ELR (cell line): ENCODE measurements around the gene DHRS7.

Experiments
- DNase-seq: peaks from one replicate; pipeline ENCODE4 v3.0.0-alpha.2; 2015; ENCODE audit warnings: low read depth

Gene DHRS7, protein sequence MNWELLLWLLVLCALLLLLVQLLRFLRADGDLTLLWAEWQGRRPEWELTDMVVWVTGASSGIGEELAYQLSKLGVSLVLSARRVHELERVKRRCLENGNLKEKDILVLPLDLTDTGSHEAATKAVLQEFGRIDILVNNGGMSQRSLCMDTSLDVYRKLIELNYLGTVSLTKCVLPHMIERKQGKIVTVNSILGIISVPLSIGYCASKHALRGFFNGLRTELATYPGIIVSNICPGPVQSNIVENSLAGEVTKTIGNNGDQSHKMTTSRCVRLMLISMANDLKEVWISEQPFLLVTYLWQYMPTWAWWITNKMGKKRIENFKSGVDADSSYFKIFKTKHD

GRCh38 chr14:60164712-60165546 is at the start of gene DHRS7:
Gene DHRS7, minus strand, starts transcription at chr14:60165398. Its CDS starts 89 bp downstream, at chr14:60165309.
- peak; percentile 86 for DNase-seq

DNA sequence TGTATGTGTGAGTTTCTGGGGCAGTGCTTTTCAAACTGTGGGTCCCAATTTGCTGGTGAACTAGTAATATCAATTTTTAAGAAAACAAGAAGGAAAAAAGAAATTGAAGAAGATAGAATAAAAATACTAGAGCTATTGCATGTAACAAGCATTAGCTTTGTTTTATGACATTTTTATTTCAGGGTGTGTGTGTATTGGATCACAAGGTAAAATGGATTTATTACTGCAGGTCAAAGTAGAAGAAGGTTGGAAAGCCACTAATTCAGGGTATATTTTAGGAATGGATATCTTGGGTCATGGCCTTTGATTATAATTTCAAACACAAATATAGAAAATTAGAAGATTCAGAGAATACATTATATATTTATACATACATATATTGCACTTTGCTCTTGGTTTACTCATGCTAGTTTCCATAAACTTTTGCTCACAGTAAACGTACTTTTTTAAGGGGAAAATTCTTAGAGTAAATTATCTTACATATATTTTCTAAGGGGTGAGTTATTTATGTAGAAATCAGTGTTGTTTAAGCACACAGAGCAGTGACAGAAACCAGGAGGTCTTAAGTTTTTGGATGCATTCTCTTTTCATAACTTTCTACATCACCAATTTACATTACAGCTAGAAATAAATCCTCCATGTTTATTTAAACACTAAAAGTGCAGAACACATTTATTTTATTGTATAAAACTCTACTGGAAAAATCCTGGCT is 49.4 kb upstream of the DHRS7 start:
- no peak for DNase-seq

DNA sequence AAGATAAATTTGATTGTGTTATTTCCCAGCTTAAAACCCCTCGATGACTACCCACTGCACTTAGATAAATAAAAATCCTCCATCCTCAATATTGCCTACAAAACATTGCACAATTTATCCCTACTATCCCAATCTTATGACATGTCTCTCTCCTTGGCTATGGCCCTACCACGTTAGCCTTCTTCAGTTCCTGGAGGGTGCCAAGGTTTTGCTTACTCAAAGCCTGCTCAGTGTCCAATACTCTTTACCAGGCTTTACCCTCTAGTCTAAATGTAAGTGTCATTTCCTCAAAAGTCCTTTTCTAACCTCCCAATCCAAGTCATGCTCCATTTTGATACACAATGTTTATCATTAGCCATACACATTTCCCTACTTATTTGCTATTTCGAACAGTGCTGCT is 48.8 kb upstream of the DHRS7 start:
- DNase-seq: no peak

DNA sequence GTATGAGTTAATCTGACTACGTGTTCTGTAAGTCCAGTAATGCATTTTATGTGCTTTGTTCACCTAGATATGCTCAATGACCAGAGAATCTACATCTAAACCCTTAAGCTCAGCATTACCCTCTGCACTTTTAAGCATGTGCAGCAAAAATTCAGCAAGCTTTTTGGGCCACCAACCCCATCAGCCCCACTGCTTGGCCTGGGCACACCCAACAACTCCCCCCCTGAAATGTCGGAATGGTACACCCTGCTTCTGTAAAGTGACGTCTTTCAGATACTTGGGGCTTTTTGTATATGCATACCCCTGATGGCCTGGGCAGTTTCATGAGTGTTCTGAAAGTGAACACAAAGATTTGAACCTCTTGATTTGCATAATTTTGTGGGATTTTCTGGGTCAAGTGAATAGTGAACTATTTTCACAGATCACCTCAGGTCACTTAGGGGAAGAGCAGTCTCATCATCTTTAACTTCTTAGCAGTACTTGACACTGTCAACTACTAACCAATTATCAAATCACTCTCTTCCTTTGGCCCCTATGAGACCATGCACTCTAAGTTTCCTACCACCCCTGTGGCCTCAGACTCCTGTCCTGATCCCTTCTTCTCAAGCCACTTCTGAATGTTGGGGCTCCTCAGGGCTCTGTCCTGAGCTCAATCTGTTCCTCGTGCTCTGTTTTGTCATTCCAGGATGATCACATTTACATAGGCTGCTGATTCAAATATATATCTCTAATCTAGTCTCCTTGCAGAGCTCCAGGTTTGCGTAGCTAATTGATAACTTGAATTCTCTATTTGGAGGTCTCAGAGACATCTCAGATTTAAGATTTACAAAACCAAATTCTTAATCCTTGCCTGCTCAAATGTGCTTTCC is 47.5 kb upstream of the DHRS7 start:
- DNase-seq: no peak

- DNase-seq: no peak
These were observed 46.0 kb upstream of the DHRS7 start for GRCh38 chr14:60211153-60211552.

DNA sequence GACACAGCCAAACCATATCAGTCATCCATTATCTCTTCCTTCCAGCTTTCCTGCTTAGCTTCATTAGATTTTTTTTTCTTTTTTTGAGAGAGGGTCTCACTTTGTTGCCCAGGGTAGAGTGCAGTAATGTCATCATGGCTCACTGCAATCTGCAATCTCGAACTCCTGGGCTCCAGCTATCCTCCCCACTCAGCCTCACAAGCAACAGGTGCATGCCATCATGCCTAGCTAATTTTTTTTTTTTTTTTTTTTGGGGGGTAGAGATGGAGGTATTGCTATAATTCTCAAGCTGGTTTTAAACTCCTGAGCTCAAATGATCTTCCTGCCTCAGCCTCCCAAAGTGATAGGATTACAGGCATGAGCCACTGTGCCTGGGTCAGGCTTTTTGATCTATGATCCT is 45.5 kb upstream of the DHRS7 start:
- no peak for DNase-seq

- no peak for DNase-seq
These were observed 41.8 kb upstream of the DHRS7 start for GRCh38 chr14:60206837-60207533.

- no peak for DNase-seq
These were observed 41.1 kb upstream of the DHRS7 start for GRCh38 chr14:60206249-60206670.

GRCh38 chr14:60204843-60205774 is 39.9 kb upstream of the DHRS7 start:
- DNase-seq: no peak

DNA sequence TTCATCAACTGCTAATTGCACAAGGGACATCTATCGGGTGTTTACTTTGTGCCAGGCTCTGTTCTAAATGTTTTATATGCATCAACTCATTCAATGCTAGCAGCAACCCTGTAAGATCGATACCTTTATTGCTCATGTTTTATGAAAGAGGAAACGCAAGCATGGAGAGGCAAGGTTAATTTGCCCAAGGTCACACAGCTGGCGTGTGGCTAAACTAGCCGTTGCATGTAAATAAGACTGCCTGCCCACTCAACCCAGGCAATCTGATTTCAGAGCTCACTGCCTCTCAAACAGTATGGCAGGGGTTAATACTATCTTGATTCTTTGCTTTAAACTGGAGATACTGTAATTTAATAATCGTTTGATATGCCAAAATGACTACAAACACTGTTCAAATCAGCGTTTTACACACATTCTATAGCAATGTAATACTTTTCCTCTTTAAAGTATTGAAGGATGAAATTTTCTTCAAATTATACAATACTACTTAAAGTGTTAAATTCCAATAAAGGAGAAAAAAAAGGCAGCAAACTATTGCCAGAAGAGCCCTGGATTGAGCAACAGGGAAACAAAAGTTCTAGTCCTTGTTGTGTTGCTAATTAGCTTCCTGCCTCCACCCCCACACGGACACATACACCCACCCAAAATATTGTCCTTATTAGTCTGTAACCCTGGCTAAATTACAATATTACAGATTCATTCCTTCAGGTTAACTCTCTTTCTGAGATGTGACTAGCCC is 39.1 kb upstream of the DHRS7 start:
- no peak for DNase-seq

- no peak for DNase-seq
These were observed 34.1 kb upstream of the DHRS7 start for GRCh38 chr14:60199321-60199720.

DNA sequence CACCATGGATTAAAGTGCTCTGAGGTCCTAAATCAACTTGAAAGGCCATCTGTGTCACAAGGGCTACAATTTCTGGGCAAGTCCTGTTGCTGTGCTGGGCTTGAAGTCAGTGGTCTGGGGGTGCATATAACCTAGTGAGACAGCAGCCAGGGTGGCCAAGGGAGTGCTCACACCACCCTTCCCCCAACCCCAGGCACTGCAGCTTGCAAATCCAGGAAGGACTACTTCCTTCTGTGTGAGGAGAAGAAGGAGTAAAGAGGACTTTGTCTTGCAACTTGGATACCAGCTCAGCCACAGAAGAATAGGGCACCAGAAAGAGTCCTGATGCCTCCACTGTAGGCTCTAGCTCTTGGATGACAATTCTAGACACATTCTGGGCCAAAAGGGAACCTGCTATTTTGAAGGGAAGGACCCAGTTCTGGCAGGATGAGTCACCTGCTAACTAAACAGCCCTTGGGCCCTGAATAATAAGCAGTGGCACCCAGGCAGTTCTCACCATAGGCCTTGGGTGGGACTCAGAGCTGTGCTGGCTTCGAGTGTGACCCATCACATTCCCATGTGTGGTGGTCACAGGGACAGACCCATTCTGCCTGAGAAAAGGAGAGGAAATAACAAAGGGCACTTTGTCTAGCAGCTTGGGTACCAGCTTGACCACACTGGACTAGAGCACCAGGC is 32.6 kb upstream of the DHRS7 start:
- peak; percentile 72 for DNase-seq

- DNase-seq: peak; percentile 54
These were observed 31.1 kb upstream of the DHRS7 start for GRCh38 chr14:60196291-60196690.

DNA sequence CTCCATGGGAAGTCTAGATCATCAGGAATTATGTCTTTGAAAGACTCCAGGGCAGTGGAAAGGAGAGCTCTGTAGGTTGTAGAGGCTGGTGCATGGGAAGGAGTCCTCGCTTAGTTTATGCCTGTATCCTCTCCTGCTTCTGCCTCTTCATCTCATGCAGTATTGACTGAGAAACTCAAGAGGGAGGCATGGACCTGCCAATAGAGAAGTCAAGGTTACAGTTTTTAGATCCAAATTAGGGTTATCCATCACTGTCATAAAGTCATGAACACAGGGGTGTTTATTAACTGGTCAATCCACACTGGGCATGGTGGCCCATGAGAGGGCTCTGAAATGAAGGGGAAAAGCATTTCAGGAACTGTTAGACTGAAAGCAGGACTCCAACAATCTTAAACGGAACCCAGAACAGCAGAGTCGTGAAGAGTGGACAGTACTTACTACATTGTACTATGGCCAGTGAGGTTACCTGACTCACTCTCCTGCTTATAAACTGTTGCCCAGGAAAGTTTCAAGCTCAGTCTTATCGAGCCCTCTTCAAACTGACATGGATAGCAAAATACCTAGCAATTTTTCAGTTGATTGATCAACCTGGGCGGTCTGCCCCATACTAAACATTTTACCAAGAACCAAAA is 30.1 kb upstream of the DHRS7 start:
- peak; percentile 5 for DNase-seq

GRCh38 chr14:60189923-60190840 is 25.0 kb upstream of the DHRS7 start:
- DNase-seq: no peak

DNA sequence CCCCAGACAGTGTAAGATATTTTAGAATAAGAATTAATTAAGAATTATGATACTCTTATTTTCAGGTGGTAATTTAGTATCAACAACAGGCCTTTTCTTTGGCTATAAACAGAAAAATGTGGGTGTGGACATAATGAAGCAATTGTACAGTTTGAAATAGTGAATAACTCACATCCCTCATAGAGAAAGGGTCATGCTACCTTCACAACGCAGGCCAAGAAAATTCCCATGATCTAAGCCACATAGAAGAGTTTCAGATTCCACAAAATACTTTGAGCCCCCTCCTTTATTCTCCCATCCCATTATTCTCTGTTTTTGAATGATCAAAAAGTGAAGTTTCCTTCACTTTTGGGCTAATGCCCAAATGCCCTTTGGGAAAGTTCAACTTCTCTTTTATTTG is 23.5 kb upstream of the DHRS7 start:
- no peak for DNase-seq

- peak; percentile 22 for DNase-seq
These were observed 22.9 kb upstream of the DHRS7 start for GRCh38 chr14:60188115-60188514.
